ENCODE results near the gene SLC39A11.

DNA sequence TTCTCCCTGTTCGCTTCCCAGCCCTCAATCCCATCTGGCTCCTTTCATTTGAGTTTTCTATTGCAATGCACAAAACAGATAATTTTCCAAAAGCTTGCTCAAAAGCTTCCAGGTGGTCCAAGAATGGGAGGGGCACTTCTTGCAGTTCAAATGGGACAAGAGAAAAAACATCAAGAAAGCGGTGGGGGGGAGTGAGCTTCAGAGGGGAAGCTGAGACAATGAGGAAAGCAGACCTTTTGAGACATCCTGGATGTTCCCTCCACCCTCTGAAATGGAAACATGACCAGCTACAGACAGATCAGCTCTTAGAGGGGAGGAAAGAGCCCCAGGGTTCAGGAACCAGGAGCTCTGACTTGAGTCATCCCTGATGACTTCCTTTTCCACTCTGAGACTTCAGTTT lies 368.2 kb downstream of the SLC39A11 start:
- no peak for TF ChIP-seq POLR2A (IDR thresholded peaks at IDR 0.05)
- TF ChIP-seq, protein P1, sequence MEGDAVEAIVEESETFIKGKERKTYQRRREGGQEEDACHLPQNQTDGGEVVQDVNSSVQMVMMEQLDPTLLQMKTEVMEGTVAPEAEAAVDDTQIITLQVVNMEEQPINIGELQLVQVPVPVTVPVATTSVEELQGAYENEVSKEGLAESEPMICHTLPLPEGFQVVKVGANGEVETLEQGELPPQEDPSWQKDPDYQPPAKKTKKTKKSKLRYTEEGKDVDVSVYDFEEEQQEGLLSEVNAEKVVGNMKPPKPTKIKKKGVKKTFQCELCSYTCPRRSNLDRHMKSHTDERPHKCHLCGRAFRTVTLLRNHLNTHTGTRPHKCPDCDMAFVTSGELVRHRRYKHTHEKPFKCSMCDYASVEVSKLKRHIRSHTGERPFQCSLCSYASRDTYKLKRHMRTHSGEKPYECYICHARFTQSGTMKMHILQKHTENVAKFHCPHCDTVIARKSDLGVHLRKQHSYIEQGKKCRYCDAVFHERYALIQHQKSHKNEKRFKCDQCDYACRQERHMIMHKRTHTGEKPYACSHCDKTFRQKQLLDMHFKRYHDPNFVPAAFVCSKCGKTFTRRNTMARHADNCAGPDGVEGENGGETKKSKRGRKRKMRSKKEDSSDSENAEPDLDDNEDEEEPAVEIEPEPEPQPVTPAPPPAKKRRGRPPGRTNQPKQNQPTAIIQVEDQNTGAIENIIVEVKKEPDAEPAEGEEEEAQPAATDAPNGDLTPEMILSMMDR (IDR thresholded peaks at IDR 0.05), result no peak

Data from upper lobe of left lung (tissue), 4 donors.